Measurements from ENCODE around the gene CAMKK2.

- TF ChIP-seq, protein P1, sequence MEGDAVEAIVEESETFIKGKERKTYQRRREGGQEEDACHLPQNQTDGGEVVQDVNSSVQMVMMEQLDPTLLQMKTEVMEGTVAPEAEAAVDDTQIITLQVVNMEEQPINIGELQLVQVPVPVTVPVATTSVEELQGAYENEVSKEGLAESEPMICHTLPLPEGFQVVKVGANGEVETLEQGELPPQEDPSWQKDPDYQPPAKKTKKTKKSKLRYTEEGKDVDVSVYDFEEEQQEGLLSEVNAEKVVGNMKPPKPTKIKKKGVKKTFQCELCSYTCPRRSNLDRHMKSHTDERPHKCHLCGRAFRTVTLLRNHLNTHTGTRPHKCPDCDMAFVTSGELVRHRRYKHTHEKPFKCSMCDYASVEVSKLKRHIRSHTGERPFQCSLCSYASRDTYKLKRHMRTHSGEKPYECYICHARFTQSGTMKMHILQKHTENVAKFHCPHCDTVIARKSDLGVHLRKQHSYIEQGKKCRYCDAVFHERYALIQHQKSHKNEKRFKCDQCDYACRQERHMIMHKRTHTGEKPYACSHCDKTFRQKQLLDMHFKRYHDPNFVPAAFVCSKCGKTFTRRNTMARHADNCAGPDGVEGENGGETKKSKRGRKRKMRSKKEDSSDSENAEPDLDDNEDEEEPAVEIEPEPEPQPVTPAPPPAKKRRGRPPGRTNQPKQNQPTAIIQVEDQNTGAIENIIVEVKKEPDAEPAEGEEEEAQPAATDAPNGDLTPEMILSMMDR (IDR thresholded peaks at IDR 0.05; ENCODE audit: low read depth, low read length, poor library complexity, severe bottlenecking): no peak
- TF ChIP-seq EZH2phosphoT487 (IDR thresholded peaks at IDR 0.05; ENCODE audit: borderline replicate concordance, low read length): no peak
Measured at GRCh38 chr12:121278169-121279070, 18.1 kb downstream of the CAMKK2 start.

Measured in DOHH2 (cell line).